Neural progenitor cell (in vitro differentiated cells): ENCODE data around the gene CACNA1B.

Source experiments
- CTCF ChIP-seq: fragments of 200-600 bp; sonication (generic); IDR thresholded peaks from 2 replicates; pipeline ENCODE4 v1.5.1; 2017; ENCODE audit warnings: antibody characterized with exemption, mild to moderate bottlenecking
- EZH2 ChIP-seq: fragments of 200-600 bp; sonication (generic); IDR thresholded peaks from 2 replicates; pipeline ENCODE4 v1.6.1; 2017; ENCODE audit warnings: antibody characterized with exemption, mild to moderate bottlenecking, moderate library complexity
- EZH2phosphoT487 ChIP-seq: fragments of 200-600 bp; sonication (generic); IDR thresholded peaks from 2 replicates; pipeline ENCODE4 v1.6.1; 2017; ENCODE audit warnings: antibody characterized with exemption

GRCh38 chr9:138100711-138101350, 223.2 kb downstream of the CACNA1B start:
- peak; percentile 47 for TF ChIP-seq CTCF
- no peak for TF ChIP-seq EZH2
- TF ChIP-seq EZH2phosphoT487: no peak
